K562 (cell line): Measurements from ENCODE around the gene IFI27L2. TPM values are rescaled to one million over a fixed set of nuclear protein-coding genes. Genes with fewer than 3 reads are reported as not detected.
A peak's percentile ranks its signal among the peaks of the same experiment; 100 is the strongest.

Experiments
- ARID1B ChIP-seq: fragments of 450-650 bp; IDR thresholded peaks from 2 replicates; pipeline ENCODE4 v1.6.1; 2016; ENCODE audit warnings: antibody characterized with exemption, mild to moderate bottlenecking, inconsistent platforms
- CHD7 ChIP-seq: fragments of 200-600 bp; sonication (generic); IDR thresholded peaks from one replicate; pipeline ENCODE4 v1.6.1; 2012; ENCODE audit warnings: mild to moderate bottlenecking, low read depth, low read length, inconsistent platforms
- ELF4 ChIP-seq: fragments of 450-650 bp; formaldehyde crosslinking; IDR thresholded peaks from 2 replicates; pipeline ENCODE4 v1.4.0; 2022; ENCODE audit warnings: missing genetic modification characterization
- NFIX ChIP-seq: fragments of 250-450 bp; sonication (Bioruptor Pico); IDR thresholded peaks from 2 replicates; pipeline ENCODE4 v1.4.0; 2020; ENCODE audit warnings: low read depth, mild to moderate bottlenecking, moderate library complexity
- SMAD3 ChIP-seq: fragments of 450-650 bp; formaldehyde crosslinking; conservative IDR thresholded peaks from 2 replicates; pipeline ENCODE4 v1.4.0; 2020; ENCODE audit warnings: mild to moderate bottlenecking
- SNAPC5 ChIP-seq: fragments of 250-450 bp; sonication (Bioruptor Pico); IDR thresholded peaks from 2 replicates; pipeline ENCODE4 v1.8.0; 2021; ENCODE audit warnings: moderate library complexity, mild to moderate bottlenecking, inconsistent platforms
- TEAD4 ChIP-seq, 2 experiments: sonication (generic) in 1 of 2; formaldehyde crosslinking in 1 of 2; IDR thresholded peaks; 2 replicates each; pipeline versions ENCODE4 v1.6.1 to v1.8.0; 2012 to 2022; ENCODE audit warnings: borderline replicate concordance in 1 of 2, inconsistent platforms in 1 of 2, low read length in 1 of 2, mild to moderate bottlenecking in 1 of 2, missing genetic modification reagents in 1 of 2
- USF2 ChIP-seq: sonication (generic); formaldehyde crosslinking; IDR thresholded peaks from 2 replicates; pipeline ENCODE4 v1.5.0; 2020; ENCODE audit warnings: missing genetic modification reagents
- ZFP30 ChIP-seq: fragments of 250-450 bp; sonication (Bioruptor Pico); IDR thresholded peaks from 2 replicates; pipeline ENCODE4 v1.8.0; 2022; ENCODE audit warnings: moderate library complexity, mild to moderate bottlenecking, inconsistent platforms, borderline replicate concordance
- ZNF175 ChIP-seq: fragments of 200-800 bp; sonication (Bioruptor generic); IDR thresholded peaks from 2 replicates; pipeline ENCODE4 v1.6.1; 2016; ENCODE audit warnings: low read depth, mild to moderate bottlenecking, missing genetic modification characterization, missing compliant biosample characterization
- ZNF274 ChIP-seq: IDR thresholded peaks from 2 replicates; pipeline ENCODE4 v1.6.1; 2011; ENCODE audit warnings: low read depth, mild to moderate bottlenecking, low read length, moderate library complexity, borderline replicate concordance
- ZNF561 ChIP-seq: fragments of 450-650 bp; formaldehyde crosslinking; conservative IDR thresholded peaks from 2 replicates; pipeline ENCODE4 v1.4.0; 2020; ENCODE audit warnings: mild to moderate bottlenecking, moderate library complexity
- polyA plus RNA-seq, 8 experiments: library from polyadenylated mRNA; depleted of rRNA in 4 of 8; stranded (reverse) in 5 of 8; unstranded in 3 of 8; fragments of >200 nt; fragmentation: Nextera tagmentation in 2 of 8; fragmentation: Illumina TruSeq in 1 of 8; extraction: Ambion mirVana in 2 of 8; extraction: Trizol in 1 of 8; gene quantifications; 2 replicates each; pipeline versions ENCODE4 v1.2.1 to v1.2.3, GENCODE V29; 2011 to 2014; ENCODE audit warnings: inconsistent platforms in 1 of 8, missing spikeins in 1 of 8
- total RNA-seq, 7 experiments: library from RNA; depleted of rRNA in 6 of 7; stranded (reverse); fragments of >200 nt in 6 of 7; fragmentation: Illumina TruSeq in 2 of 7; extraction: Trizol in 2 of 7; gene quantifications; 2 replicates each; pipeline versions ENCODE4 v1.2.1 to v1.2.3, GENCODE V29; 2011 to 2021; ENCODE audit warnings: low replicate concordance in 1 of 7

IFI27L2 gene
- total and polyA plus RNA-seq, 9 of the 15 experiments (the other 6 are each of a cell fraction or from before 2014, with no cell fraction given), result 1.0 to 9.3 (median 4.1) TPM

DNA sequence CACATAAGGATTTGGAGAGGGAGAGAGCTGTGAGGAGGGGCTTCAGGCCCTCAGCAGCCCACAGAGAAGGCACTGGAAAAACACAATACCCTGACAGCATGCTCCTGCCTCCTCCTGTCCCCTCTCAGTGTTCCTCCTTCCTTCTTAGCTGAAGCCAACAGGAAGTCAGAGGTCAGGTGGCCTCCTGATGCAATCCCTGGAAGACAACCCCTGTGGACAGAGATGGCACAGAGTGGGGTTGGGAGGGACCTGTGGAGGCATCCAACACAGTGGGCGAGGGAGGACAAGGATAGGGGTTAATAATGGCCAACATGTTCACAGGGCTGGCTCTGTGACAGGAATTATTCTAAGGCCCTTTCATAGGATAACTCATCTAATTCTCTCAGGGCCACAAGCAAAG, 15.4 kb upstream of the IFI27L2 start (continued):
- no peak for TF ChIP-seq CHD7
- no peak for TF ChIP-seq TEAD4 (IDR thresholded peaks at IDR 0.05; ENCODE audit: low read length)
- TF ChIP-seq TEAD4 (CRISPR knock-in tag; IDR thresholded peaks at IDR 0.05; ENCODE audit: borderline replicate concordance), result no peak
- no peak for TF ChIP-seq SMAD3
- TF ChIP-seq ZNF274, result no peak
- TF ChIP-seq USF2 (CRISPR knock-in tag), result peak; percentile 65
- no peak for TF ChIP-seq SNAPC5
- TF ChIP-seq ZNF561 (CRISPR knock-in tag), result no peak
- TF ChIP-seq ARID1B, result no peak
- peak; percentile 79; the same call in 1 of the 2 replicates for TF ChIP-seq ZNF175
- TF ChIP-seq ELF4 (CRISPR knock-in tag), result no peak
- no peak for TF ChIP-seq NFIX (CRISPR knock-in tag)
- no peak for TF ChIP-seq ZFP30
